H1 (cell line): ENCODE data around the gene PTN. TPM values are rescaled to one million over a fixed set of nuclear protein-coding genes. Genes with fewer than 3 reads are reported as not detected.

Experiments used
- EP300 ChIP-seq, 2 experiments: IDR thresholded peaks; 1 replicate in 1 of 2; 2 replicates in 1 of 2; pipeline ENCODE4 v1.6.1; 2011 to 2012; ENCODE audit warnings: low read depth in 2 of 2, low read length in 2 of 2, mild to moderate bottlenecking in 2 of 2, borderline replicate concordance in 1 of 2, inconsistent platforms in 1 of 2, moderate library complexity in 1 of 2
- SIX5 ChIP-seq: IDR thresholded peaks from 2 replicates; pipeline ENCODE4 v1.6.1; 2011; ENCODE audit warnings: mild to moderate bottlenecking, low read depth, low read length
- TBP ChIP-seq: IDR thresholded peaks from 2 replicates; pipeline ENCODE4 v1.6.1; 2011; ENCODE audit warnings: low read depth, low read length, improper control_type of control experiment
- polyA plus RNA-seq, 7 experiments: library from polyadenylated mRNA; depleted of rRNA in 3 of 7; stranded (reverse) in 5 of 7; unstranded in 2 of 7; fragments of >200 nt in 5 of 7; fragments of 200-250 nt in 2 of 7; gene quantifications; 1 replicate in 5 of 7; 2 replicates in 1 of 7; 4 replicates in 1 of 7; pipeline versions ENCODE4 v1.2.1 to v1.2.3, GENCODE V29; 2011 to 2013; ENCODE audit warnings: missing spikeins in 2 of 7, mixed read lengths in 2 of 7
- total RNA-seq: library from RNA; stranded (reverse); fragmentation: NEBNext Ultra II Directional; extraction: Animal tissue kit (Norgen Biotek cat#: 25700); gene quantifications from 2 replicates; pipeline ENCODE4 v1.2.1, GENCODE V29; 2021
- TF ChIP-seq, protein P1 (sequence below): IDR thresholded peaks from 2 replicates; pipeline ENCODE4 v1.6.1; 2011; ENCODE audit warnings: low read depth, mild to moderate bottlenecking, low read length; ENCODE audit not compliant: insufficient read depth

PTN gene
- total and polyA plus RNA-seq, 2 of the 8 experiments (the other 6 are each of a cell fraction or from before 2014, with no cell fraction given), result 23.1 to 27.8 TPM

DNA sequence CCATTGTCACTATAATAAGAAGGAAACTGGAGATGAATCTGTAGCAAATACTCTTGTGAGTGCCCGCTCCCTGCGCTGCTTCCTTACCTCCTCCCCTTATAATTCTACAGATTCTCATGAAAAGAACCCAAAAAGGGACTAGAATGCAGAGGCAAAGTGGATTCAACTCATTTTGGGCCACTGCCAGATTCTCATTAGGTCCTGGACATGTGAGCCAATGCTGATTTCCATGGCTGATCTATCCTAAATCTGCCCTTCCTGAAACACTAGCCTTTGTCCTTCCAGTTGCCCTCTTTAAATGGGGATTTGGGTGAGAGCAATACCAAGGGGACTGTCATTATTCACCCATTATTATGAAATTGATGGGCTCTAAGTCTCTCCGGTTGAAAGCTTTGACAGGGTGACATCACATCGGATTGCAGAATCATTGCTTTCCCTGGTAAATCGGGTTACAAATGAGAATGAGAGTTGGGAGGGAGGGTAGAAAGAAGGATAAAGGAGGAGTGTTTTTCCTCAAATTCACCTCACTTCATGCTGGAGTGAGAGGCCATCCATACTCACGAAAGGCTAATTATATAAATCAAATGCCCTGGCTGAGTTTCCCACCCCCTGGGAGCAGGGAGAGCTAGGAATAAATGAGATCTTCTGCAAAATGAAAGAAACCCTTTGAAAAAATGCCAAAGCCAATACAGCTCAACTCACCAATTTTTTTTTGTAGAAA, 37.5 kb downstream of the PTN start (continued):
- TF ChIP-seq, protein P1, sequence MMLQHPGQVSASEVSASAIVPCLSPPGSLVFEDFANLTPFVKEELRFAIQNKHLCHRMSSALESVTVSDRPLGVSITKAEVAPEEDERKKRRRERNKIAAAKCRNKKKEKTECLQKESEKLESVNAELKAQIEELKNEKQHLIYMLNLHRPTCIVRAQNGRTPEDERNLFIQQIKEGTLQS, result no peak
- no peak for TF ChIP-seq EP300 (IDR thresholded peaks at IDR 0.05; ENCODE audit: borderline replicate concordance in 1 of 2, low read depth in 2 of 2, low read length in 2 of 2)
- TF ChIP-seq SIX5, result no peak
- TF ChIP-seq TBP, result no peak
